ENCODE results near the gene RAB8B.

RAB8B gene

GRCh38 chr15:63238171-63238570 lies 48.8 kb downstream of the RAB8B start:
- in situ Hi-C loops (cut with MboI; ENCODE audit: low sequenced_read_pairs, unreplicated experiment), result no loop called here
- DNase-seq (ENCODE audit: low spot score), result no peak
- no peak for TF ChIP-seq CTCF (IDR thresholded peaks at IDR 0.05; ENCODE audit: borderline replicate concordance, control extremely low read depth, extremely low read depth, insufficient read depth, missing control alignments)

- in situ Hi-C loops (cut with MboI; ENCODE audit: low sequenced_read_pairs, unreplicated experiment), result no loop called here
- TF ChIP-seq CTCF (IDR thresholded peaks at IDR 0.05; ENCODE audit: borderline replicate concordance, control extremely low read depth, extremely low read depth, insufficient read depth, missing control alignments), result no peak
- no peak for DNase-seq (ENCODE audit: low spot score)
Observed at GRCh38 chr15:63238796-63239195, 49.4 kb downstream of the RAB8B start.

GRCh38 chr15:63240109-63240508 lies 50.7 kb downstream of the RAB8B start:
- in situ Hi-C loops (cut with MboI; ENCODE audit: low sequenced_read_pairs, unreplicated experiment), result no loop called here
- DNase-seq (ENCODE audit: low spot score), result no peak
- TF ChIP-seq CTCF (IDR thresholded peaks at IDR 0.05; ENCODE audit: borderline replicate concordance, control extremely low read depth, extremely low read depth, insufficient read depth, missing control alignments), result no peak

- TF ChIP-seq CTCF (IDR thresholded peaks at IDR 0.05; ENCODE audit: borderline replicate concordance, control extremely low read depth, extremely low read depth, insufficient read depth, missing control alignments), result no peak
- DNase-seq (ENCODE audit: low spot score), result no peak
- in situ Hi-C loops (cut with MboI; ENCODE audit: low sequenced_read_pairs, unreplicated experiment), result no loop called here
Observed at GRCh38 chr15:63241316-63241715, 51.9 kb downstream of the RAB8B start.

GRCh38 chr15:63243101-63243500 lies 53.7 kb downstream of the RAB8B start:
- in situ Hi-C loops (cut with MboI; ENCODE audit: low sequenced_read_pairs, unreplicated experiment), result no loop called here
- no peak for TF ChIP-seq CTCF (IDR thresholded peaks at IDR 0.05; ENCODE audit: borderline replicate concordance, control extremely low read depth, extremely low read depth, insufficient read depth, missing control alignments)
- DNase-seq (ENCODE audit: low spot score), result no peak

GRCh38 chr15:63243776-63244175 lies 54.4 kb downstream of the RAB8B start:
- no peak for DNase-seq (ENCODE audit: low spot score)
- in situ Hi-C loops (cut with MboI; ENCODE audit: low sequenced_read_pairs, unreplicated experiment), result no loop called here
- no peak for TF ChIP-seq CTCF (IDR thresholded peaks at IDR 0.05; ENCODE audit: borderline replicate concordance, control extremely low read depth, extremely low read depth, insufficient read depth, missing control alignments)

- in situ Hi-C loops (cut with MboI; ENCODE audit: low sequenced_read_pairs, unreplicated experiment), result no loop called here
- DNase-seq (ENCODE audit: low spot score), result no peak
- TF ChIP-seq CTCF (IDR thresholded peaks at IDR 0.05; ENCODE audit: borderline replicate concordance, control extremely low read depth, extremely low read depth, insufficient read depth, missing control alignments), result no peak
Observed at GRCh38 chr15:63244399-63244798, 55.0 kb downstream of the RAB8B start.

All from GM13976 (cell line).